Endothelial cell of umbilical vein (primary cell): ENCODE data around the gene NT5M. TPM values are rescaled to one million over a fixed set of nuclear protein-coding genes. Genes with fewer than 3 reads are reported as not detected.

Experiments
- BruUV-seq: library from RNA; stranded (reverse); fragments of 400-500 nt; replicated peaks from 2 replicates; lab custom pipeline; 2021; lab: Mats Ljungman, UMichigan
- CTCF ChIA-PET: fragments of 300-600, 350-600 bp; sonication (Branson Sonifier 250); formaldehyde crosslinking; loops from one replicate; lab custom pipeline; 2021; ENCODE audit warnings: antibody characterized with exemption, inconsistent platforms; lab: Charles Lee
- POLR2A ChIA-PET: fragments of 300-600, 350-600 bp; sonication (Branson Sonifier 250); formaldehyde crosslinking; loops from one replicate; lab custom pipeline; 2021; ENCODE audit warnings: antibody characterized with exemption, inconsistent platforms; lab: Charles Lee
- DNase-seq: peaks from one replicate; pipeline ENCODE4 v3.0.0-alpha.2; 2011; ENCODE audit warnings: low read depth, low spot score
- FAIRE-seq: peaks from 2 replicates; lab custom pipeline; 2011; peaks lifted over from hg19 to GRCh38; lab: Jason Lieb, UNC
- H2AFZ ChIP-seq: 2 replicates; pipeline ENCODE4 v1.6.0; 2012; ENCODE audit warnings: low read depth, low read length, control low read depth, inconsistent platforms
- H3K27ac ChIP-seq: 2 replicates; pipeline ENCODE4 v1.5.1; 2011; ENCODE audit warnings: low read depth, mild to moderate bottlenecking, control low read depth, low read length, moderate library complexity; ENCODE audit not compliant: insufficient read depth
- H3K27me3 ChIP-seq, 2 experiments: 2 replicates each; pipeline versions ENCODE4 v1.6.0 to v1.6.1; 2011; ENCODE audit warnings: low read length in 2 of 2, mixed read lengths in 1 of 2; ENCODE audit not compliant: control insufficient read depth in 2 of 2, insufficient read depth in 2 of 2
- H3K36me3 ChIP-seq, 2 experiments: 2 replicates in 1 of 2; 3 replicates in 1 of 2; pipeline ENCODE4 v1.5.1; 2011; ENCODE audit warnings: low read length in 2 of 2, mild to moderate bottlenecking in 1 of 2, moderate library complexity in 1 of 2; ENCODE audit not compliant: control insufficient read depth in 2 of 2, insufficient read depth in 2 of 2; ENCODE audit errors: extremely low read depth in 1 of 2
- H3K4me1 ChIP-seq: 3 replicates; pipeline ENCODE4 v1.5.1; 2011; ENCODE audit warnings: mild to moderate bottlenecking, low read length; ENCODE audit not compliant: control insufficient read depth, insufficient read depth; ENCODE audit errors: extremely low read depth
- H3K4me2 ChIP-seq: 2 replicates; pipeline ENCODE4 v1.6.1; 2011; ENCODE audit warnings: low read length, control low read depth, mixed read lengths; ENCODE audit not compliant: insufficient read depth
- H3K4me3 ChIP-seq, 3 experiments: fragments of 200-600 bp in 1 of 3; sonication (generic), shearing (Covaris generic) in 1 of 3; replicated peaks in 1 of 3; 2 replicates each; pipeline ENCODE4 v1.5.1; 2011 to 2016; ENCODE audit warnings: control low read depth in 3 of 3, low read length in 3 of 3, mild to moderate bottlenecking in 2 of 3, inconsistent platforms in 1 of 3, low read depth in 1 of 3, moderate library complexity in 1 of 3; ENCODE audit not compliant: insufficient read depth in 1 of 3
- H3K79me2 ChIP-seq: 2 replicates; pipeline ENCODE4 v1.6.0; 2012; ENCODE audit warnings: low read length, inconsistent platforms; ENCODE audit not compliant: control insufficient read depth, insufficient read depth
- H3K9ac ChIP-seq: replicated peaks from 2 replicates; pipeline ENCODE3; 2011; ENCODE audit warnings: low read length, control low read depth; ENCODE audit not compliant: insufficient read depth; ENCODE audit errors: extremely low read depth
- H3K9me1 ChIP-seq: replicated peaks from 3 replicates; pipeline ENCODE4 v1.6.0; 2011; ENCODE audit warnings: mild to moderate bottlenecking, low read length; ENCODE audit not compliant: control insufficient read depth, insufficient read depth; ENCODE audit errors: extremely low read depth
- H3K9me3 ChIP-seq: replicated peaks from 2 replicates; pipeline ENCODE4 v1.5.1; 2012; ENCODE audit warnings: low read length, inconsistent platforms; ENCODE audit not compliant: control insufficient read depth, insufficient read depth
- H4K20me1 ChIP-seq: replicated peaks from 2 replicates; pipeline ENCODE3; 2011; ENCODE audit warnings: mild to moderate bottlenecking, low read length; ENCODE audit not compliant: control insufficient read depth, insufficient read depth; ENCODE audit errors: extremely low read depth
- EZH2 ChIP-seq: IDR thresholded peaks from 2 replicates; pipeline ENCODE4 v1.6.1; 2012; ENCODE audit warnings: borderline replicate concordance, low read depth, mild to moderate bottlenecking, moderate library complexity, low read length, inconsistent platforms; ENCODE audit not compliant: severe bottlenecking
- JUN ChIP-seq: IDR thresholded peaks from 2 replicates; pipeline ENCODE4 v1.6.1; 2011; ENCODE audit warnings: borderline replicate concordance, low read depth; ENCODE audit not compliant: insufficient read length, insufficient read depth
- MYC ChIP-seq: IDR thresholded peaks from one replicate; pipeline ENCODE4 v1.6.1; 2011; ENCODE audit warnings: mild to moderate bottlenecking, low read depth, low read length
- POLR2A ChIP-seq: IDR thresholded peaks from 2 replicates; pipeline ENCODE4 v1.6.1; 2012; ENCODE audit warnings: low read depth, mild to moderate bottlenecking, control low read depth, low read length
- POLR2AphosphoS5 ChIP-seq: IDR thresholded peaks from 2 replicates; pipeline ENCODE4 v1.6.1; 2012; ENCODE audit warnings: low read depth, mild to moderate bottlenecking, control low read depth, low read length, moderate library complexity; ENCODE audit not compliant: insufficient read depth
- dilution Hi-C: fragments of 300-500 bp; cut with MboI; formaldehyde crosslinking; loops from one replicate; pipeline ENCODE4 v1.15.0; 2019; ENCODE audit warnings: low sequenced_read_pairs; ENCODE audit not compliant: extremely low pct_ligation_motif_present
- intact Hi-C: fragments of 100-400 bp; cut with micrococcal nuclease; formaldehyde crosslinking; loops from one replicate; pipeline ENCODE4 v1.10.0; 2022
- polyA plus RNA-seq, 4 experiments: library from polyadenylated mRNA; depleted of rRNA in 3 of 4; stranded (reverse) in 3 of 4; unstranded in 1 of 4; fragments of >200 nt; gene quantifications; 2 replicates each; pipeline versions ENCODE4 v1.2.1 to v1.2.3, GENCODE V29; 2011 to 2012; ENCODE audit warnings: missing spikeins in 1 of 4
- total RNA-seq: library from RNA; stranded (reverse); gene quantifications from 2 replicates; pipeline ENCODE4 v1.2.3, GENCODE V29; 2021
- TF ChIP-seq, protein P1 (sequence below): IDR thresholded peaks from 2 replicates; pipeline ENCODE4 v1.6.1; 2011; ENCODE audit not compliant: insufficient read depth, insufficient read length

Gene NT5M
- total and polyA plus RNA-seq, 2 donors (not counting 3 experiments of a cell fraction or from before 2014, with no cell fraction given): 0.91 to 3.0 TPM

DNA sequence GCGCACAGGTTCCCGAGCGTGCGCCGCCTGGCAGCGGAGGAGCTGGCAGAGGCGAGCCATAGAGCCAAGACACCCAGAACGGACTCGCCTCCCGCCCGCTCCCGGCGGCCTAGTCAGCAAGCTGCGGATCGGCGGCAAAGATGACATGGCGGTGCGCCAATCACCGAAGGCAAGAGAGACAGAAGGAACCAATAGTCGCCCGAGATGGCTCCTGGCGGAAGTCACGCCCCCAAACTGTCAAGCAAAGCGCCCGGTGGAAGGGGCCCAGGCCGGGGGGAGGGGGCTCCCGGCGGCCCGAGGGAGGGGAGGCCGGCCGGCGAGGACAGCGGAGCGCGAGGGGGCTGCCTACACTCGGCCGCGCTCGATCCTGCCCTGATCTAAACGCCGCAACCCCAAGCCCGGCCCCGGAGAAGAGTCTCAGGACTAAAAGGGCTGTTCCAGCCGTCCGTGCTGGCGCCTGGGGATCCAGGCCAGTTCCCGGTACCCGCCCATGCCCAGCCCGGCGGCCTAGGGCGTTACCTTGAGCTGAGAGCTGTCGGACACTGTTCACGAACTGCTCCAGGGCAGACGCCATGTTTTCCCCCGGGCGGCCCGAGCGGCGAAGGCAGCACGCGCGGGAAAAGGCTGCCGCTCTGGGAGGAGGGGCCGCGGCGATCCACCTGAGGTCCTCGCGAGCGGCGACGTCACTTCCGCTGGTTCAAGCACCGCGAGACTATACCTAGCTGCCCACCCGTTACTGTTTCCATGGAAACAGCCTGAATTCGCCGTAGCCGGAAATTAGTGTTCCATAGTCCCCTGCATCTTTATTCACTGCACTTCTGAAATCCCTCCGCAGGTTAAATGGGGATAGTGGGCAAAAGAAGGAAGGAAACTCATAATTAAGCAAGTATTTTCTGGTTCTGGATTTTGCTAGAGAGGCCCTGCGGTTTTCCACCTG is 22.3 kb upstream of the NT5M start, which contains the start of gene COPS3:
Gene COPS3 (minus strand): TSS at position 634 of the 937 bp plus-strand sequence. CDS start 60 bp downstream, at position 574.
- ChIA-PET POLR2A (interaction anchor here (0.6 kb wide), 1 partner anchor 11 kb away, joined by 4 read pairs; no protein-coding TSS in a partner anchor), CTCF (interaction anchor here (0.9 to 2.5 kb wide), 3 partner anchors 11 to 139 kb away, joined by 3 to 11 read pairs (median 8); no protein-coding TSS in a partner anchor)
- peak within 1 kb of the TSS; percentile 70 to 98 (median 79) for H3K4me3 ChIP-seq
- H3K9me1 ChIP-seq: no peaks in the 10 kb centered on the region
- H3K27me3 ChIP-seq: no peaks in the 10 kb centered on the region
- H3K79me2 ChIP-seq: peaks cover 41% of the 10 kb centered on the region
- FAIRE-seq (peak; percentile 92), DNase-seq (peak; percentile 98)
- dilution Hi-C loops (no loop called here), intact Hi-C loops (loop anchor here (2.0 kb wide), 1 partner anchor 72 kb away; no protein-coding TSS in a partner anchor)
- peaks cover 13% of the 10 kb centered on the region for H3K4me1 ChIP-seq
- no peaks in the 10 kb centered on the region for H3K9me3 ChIP-seq
- peak within 1 kb of the TSS; percentile 94 for H2AFZ ChIP-seq
- BruUV-seq: no TSS peak
- no peaks in the 10 kb centered on the region for H3K36me3 ChIP-seq
- H3K9ac ChIP-seq: peak within 1 kb of the TSS; percentile 97
- peak within 1 kb of the TSS; percentile 90 for H3K4me2 ChIP-seq
- H4K20me1 ChIP-seq: no peaks in the 10 kb centered on the region
- no peak for TF ChIP-seq EZH2
- no peak for TF ChIP-seq JUN
- peak; percentile 76 for TF ChIP-seq POLR2A
- TF ChIP-seq MYC: peak; percentile 38
- TF ChIP-seq POLR2AphosphoS5: peak; percentile 86
- TF ChIP-seq, protein P1, sequence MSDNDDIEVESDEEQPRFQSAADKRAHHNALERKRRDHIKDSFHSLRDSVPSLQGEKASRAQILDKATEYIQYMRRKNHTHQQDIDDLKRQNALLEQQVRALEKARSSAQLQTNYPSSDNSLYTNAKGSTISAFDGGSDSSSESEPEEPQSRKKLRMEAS: peak; percentile 59
- H3K27ac ChIP-seq: peak within 1 kb of the TSS; percentile 86
